ENCODE results near the gene EMB.

DNA sequence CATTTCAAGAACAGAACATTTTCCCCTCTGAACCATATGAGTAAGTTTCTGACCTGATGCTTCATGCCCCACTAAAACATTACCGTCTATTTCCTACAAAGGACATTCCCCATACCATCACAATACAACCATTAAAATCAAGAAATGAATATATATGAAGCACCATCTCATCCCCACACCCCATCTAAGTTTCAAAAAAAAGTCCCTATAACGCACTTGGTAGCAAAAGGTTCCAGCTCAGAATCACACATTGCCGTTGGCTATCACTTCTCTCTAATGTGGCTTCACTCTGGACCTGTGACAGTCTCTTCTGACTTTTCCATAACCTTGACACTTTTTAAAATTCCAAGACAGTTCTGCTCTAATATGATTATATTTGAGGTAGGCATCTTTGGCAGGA is 5.9 kb downstream of the EMB start:
- TF ChIP-seq EZH2 (IDR thresholded peaks at IDR 0.05) (no peak), POLR2AphosphoS5 (IDR thresholded peaks at IDR 0.05; ENCODE audit: borderline replicate concordance, low read depth, low read length) (no peak)

Data from SK-N-MC (cell line).